H7 (cell line): ENCODE data around the gene UPK1A. TPM values are rescaled to one million over a fixed set of nuclear protein-coding genes. Genes with fewer than 3 reads are reported as not detected.
"Not testable (repeated sequence)": the region's sequence is repeated elsewhere in the genome, so short reads cannot be mapped to it uniquely, and the experiment has no call there.

Source experiments
- DNase-seq: peaks from one replicate; pipeline ENCODE4 v3.0.0; 2012
- H3K27me3 ChIP-seq: 2 replicates; pipeline ENCODE4 v1.6.0; 2011; ENCODE audit warnings: mild to moderate bottlenecking, low read length; ENCODE audit not compliant: control insufficient read depth, insufficient read depth
- H3K36me3 ChIP-seq: replicated peaks from 2 replicates; pipeline ENCODE4 v1.5.1; 2011; ENCODE audit warnings: low read length; ENCODE audit not compliant: control insufficient read depth, insufficient read depth
- H3K4me3 ChIP-seq: 2 replicates; pipeline ENCODE4 v1.5.1; 2011; ENCODE audit warnings: low read depth, mild to moderate bottlenecking, control low read depth, low read length, moderate library complexity; ENCODE audit not compliant: insufficient read depth
- total RNA-seq: library from RNA; depleted of rRNA; stranded (reverse); fragments of >200 nt; shearing (Covaris generic); gene quantifications from 2 replicates; pipeline ENCODE4 v1.2.3, GENCODE V29; 2014

Gene UPK1A
- total RNA-seq, 1 experiment from 2014 or later, result 0.14 TPM

DNA sequence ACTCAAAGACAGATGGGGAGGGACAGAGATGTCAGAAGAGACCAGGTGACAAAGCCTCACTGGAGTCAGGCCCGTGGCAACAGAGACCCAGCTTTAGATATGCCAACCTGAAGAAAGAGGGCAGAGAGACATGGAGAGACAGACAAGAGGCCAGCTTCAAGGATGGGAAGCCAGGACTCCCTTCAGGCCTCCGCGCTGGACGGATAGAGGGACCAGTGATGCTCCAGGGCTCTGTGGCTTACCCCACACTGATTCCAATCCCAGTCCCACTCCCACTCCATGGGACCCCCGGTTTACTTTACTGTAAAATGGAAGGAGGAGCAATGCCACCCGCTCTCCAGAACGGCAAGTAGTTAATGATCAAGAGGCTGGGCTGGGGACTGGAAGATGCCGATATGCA lies 26.5 kb upstream of the UPK1A start:
- no peak overlapping the region for H3K4me3 ChIP-seq
- H3K27me3 ChIP-seq, result peaks cover 8% of the 10 kb centered on the region
- peaks cover 13% of the 10 kb centered on the region for H3K36me3 ChIP-seq
- no peak for DNase-seq

DNA sequence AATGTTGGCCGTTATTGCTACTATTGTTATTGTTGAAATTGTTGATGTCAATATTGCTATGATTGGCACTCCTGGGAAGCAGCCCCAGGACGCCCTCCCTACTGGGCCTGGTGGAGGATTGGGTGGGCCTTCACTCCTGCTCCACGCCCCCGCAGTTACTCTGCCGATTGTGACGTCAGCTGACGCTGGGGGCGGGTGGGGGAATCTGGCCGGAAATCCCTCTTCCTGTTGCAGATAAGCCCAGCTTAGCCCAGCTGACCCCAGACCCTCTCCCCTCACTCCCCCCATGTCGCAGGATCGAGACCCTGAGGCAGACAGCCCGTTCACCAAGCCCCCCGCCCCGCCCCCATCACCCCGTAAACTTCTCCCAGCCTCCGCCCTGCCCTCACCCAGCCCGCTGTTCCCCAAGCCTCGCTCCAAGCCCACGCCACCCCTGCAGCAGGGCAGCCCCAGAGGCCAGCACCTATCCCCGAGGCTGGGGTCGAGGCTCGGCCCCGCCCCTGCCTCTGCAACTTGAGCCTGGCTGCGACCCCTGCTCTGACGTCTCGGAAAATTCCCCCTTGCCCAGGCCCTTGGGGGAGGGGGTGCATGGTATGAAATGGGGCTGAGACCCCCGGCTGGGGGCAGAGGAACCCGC lies 24.7 kb upstream of the UPK1A start, which contains the start of gene ETV2:
Gene ETV2 (plus strand): TSS at position 231 of the 637 bp plus-strand sequence. CDS start 716 bp downstream, outside the sequence.
- Histone ChIP-seq H3K27me3 (peaks cover 10% of the 10 kb centered on the region), H3K4me3 (0 out of 2 replicates have a peak within 1 kb of the TSS, but pooled peaks have one; percentile 9), H3K36me3 (peaks cover 7% of the 10 kb centered on the region)
- DNase-seq, result peak; percentile 86

DNA sequence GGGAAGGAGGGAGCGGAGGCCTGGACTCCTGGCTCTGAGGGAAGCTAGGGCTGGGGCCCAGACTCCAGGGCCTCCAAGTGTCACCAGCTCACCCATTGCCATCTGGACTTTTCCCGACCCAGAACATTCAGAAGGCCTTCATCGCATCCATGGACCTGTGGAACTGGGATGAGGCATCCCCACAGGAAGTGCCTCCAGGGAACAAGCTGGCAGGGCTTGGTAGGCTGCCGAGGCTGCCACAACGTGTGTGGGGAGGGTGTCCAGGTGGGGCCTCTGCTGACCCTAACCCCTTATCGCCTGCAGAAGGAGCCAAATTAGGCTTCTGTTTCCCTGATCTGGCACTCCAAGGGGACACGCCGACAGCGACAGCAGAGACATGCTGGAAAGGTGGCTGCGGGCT lies 24.0 kb upstream of the UPK1A start:
- Histone ChIP-seq H3K36me3 (peaks cover 2% of the 10 kb centered on the region), H3K4me3 (no peak overlapping the region), H3K27me3 (peaks cover 10% of the 10 kb centered on the region)
- no peak for DNase-seq

DNA sequence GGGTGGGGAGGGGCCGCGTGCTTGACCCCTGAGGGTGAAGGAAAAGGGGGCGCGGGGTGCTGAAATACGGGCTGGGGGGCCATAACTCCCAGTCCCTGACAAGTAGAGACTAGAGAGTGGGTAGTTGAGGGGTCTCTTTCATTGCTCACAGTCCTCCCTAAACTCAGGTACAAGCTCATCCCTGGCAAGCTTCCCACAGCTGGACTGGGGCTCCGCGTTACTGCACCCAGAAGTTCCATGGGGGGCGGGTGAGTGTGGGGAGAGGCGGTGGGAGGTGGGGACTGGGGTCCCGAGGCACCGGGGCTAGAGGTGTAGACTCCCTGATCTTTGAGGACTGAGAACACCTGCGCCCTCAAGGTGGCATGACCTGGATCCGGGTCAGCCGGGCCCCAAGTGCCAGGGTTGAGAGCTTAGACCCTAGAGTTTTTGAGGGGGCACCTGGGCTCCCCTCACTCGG lies 23.5 kb upstream of the UPK1A start:
- DNase-seq, result no peak
- Histone ChIP-seq H3K4me3 (peak overlapping the region; percentile 60), H3K36me3 (no peaks in the 10 kb centered on the region; the same call in 1 of the 2 replicates), H3K27me3 (peaks cover 10% of the 10 kb centered on the region)

DNA sequence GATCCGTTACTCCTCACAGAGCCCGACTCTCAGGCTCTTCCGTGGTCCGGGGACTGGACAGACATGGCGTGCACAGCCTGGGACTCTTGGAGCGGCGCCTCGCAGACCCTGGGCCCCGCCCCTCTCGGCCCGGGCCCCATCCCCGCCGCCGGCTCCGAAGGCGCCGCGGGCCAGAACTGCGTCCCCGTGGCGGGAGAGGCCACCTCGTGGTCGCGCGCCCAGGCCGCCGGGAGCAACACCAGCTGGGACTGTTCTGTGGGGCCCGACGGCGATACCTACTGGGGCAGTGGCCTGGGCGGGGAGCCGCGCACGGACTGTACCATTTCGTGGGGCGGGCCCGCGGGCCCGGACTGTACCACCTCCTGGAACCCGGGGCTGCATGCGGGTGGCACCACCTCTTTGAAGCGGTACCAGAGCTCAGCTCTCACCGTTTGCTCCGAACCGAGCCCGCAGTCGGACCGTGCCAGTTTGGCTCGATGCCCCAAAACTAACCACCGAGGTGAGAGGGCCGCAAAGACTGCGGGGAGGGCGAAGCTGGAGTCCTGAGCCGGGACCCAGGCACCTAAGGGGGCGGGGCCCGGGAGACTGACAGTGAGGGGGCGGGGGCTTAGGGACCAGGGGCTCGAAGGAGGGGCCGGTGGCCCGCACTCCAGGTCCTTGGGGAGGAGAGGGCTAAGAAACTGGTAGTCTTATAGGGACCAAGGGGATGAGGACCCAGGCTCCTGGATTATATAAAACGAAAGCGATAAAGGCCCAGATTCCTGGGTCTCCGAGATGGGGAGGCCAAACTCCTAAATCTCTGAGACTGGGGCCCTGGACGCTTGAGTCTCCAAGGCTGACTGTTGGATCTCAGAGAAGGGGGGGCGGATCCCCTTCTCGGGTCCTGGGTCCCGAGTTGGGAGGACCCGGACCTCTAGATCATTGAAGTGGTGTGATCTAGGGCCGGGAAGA lies 22.8 kb upstream of the UPK1A start:
- H3K36me3 ChIP-seq, result no peaks in the 10 kb centered on the region
- H3K4me3 ChIP-seq, result peak overlapping the region; percentile 60
- peak; percentile 98 for DNase-seq
- H3K27me3 ChIP-seq, result peaks cover 10% of the 10 kb centered on the region

DNA sequence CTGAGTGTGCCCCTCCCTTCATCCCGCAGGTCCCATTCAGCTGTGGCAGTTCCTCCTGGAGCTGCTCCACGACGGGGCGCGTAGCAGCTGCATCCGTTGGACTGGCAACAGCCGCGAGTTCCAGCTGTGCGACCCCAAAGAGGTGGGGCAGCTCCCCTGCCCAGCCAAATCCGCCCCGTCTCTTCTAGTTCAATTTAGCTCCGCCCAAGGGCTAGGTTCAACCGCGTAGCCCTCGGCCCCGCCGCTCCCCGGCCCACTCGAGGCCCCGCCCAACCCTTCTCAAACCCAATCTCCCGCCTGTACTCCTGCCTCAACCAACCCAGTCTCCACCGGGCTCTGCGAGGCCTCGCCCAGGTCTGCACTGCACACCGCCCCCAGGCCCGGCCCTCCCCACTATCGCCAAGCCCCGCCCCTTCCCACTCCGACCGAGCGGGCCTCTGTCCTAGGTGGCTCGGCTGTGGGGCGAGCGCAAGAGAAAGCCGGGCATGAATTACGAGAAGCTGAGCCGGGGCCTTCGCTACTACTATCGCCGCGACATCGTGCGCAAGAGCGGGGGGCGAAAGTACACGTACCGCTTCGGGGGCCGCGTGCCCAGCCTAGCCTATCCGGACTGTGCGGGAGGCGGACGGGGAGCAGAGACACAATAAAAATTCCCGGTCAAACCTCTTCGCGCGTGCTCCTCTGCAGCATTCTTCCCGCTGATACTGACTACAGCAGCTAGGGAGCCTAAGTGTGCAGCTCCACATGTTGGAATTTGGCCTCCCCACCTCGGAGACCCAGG lies 21.9 kb upstream of the UPK1A start:
- peak; percentile 98 for DNase-seq
- Histone ChIP-seq H3K4me3 (peak overlapping the region; percentile 60), H3K36me3 (no peaks in the 10 kb centered on the region), H3K27me3 (peaks cover 10% of the 10 kb centered on the region)

DNA sequence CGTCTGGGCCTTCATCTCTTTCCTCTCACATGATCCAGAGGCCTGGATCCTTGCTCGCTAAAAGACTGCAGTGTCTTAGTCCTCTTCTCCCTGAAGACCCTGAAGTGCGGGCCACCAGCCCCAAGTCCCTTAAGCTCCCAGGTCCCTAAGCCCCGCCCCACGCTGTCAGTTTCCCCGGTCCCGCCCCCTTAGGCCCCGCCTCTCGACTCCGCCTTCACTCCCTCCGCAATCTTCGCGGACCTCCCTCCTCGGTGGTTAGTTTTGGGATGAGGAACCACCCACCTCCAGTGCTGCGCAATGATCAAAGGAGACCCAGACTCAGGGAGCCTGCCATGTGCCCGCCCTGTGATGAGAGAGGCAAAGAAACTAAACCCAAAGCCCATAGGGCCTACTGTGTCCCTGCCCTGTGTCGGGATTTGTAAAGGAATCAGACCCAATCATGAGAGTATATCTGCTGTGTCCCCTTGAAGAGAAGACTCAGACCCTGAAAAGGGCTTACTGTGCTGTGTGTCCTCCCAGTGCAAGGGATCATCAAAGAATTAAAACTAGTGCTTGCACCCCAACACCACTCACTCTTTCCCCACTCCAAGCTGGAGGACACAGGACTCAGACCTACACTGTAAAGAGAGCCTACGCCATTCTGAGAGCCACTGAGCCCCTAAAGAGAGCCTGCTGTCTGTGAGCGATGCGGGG lies 21.2 kb upstream of the UPK1A start:
- DNase-seq, result peak; percentile 94

DNA sequence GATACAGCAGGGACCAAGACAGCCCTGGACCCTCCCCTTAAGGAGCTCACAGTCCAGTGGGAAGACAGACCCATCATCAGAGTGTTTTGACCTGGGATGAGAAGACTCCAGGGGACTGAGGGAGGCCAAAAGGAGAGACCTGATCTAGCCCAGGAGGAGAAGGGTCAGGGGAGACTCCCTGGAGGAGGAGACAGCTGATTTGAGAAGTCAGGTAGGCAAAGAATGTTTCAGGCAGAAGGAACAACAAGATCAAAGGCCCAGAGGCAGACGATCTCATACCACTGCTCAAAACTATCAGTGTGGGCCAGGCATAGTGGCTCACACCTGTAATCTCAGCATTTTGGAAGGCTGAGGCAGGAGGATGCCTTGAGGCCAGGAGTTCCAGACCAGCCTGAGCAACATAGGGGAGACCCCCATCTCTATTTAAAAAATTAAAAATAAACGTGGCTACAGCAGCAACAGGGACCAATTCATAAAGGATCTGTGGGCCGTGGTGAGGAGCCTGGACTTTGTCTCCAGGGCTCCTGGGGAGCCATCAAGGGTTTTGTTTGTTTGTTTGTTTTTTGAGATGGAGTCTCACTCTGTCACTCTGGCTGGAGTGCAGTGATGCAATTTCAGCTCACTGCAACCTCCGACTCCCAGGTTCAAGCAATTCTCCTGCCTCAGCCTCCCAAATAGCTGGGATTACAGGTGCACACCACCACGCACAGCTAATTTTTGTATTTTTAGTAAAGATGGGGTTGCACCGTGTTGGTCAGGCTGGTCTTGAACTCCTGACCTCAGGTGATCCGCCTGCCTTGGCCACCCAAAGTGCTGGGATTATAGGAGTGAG lies 20.4 kb upstream of the UPK1A start:
- no peak for DNase-seq
- peaks cover 10% of the 10 kb centered on the region for H3K27me3 ChIP-seq
- H3K36me3 ChIP-seq, result peaks cover 1% of the 10 kb centered on the region; the same call in 1 of the 2 replicates
- H3K4me3 ChIP-seq, result no peak overlapping the region

More for the DNA sequence above, 21.2 kb upstream of the UPK1A start:
- Histone ChIP-seq H3K4me3 (peak overlapping the region; percentile 59), H3K36me3 (no peaks in the 10 kb centered on the region), H3K27me3 (peaks cover 10% of the 10 kb centered on the region)

DNA sequence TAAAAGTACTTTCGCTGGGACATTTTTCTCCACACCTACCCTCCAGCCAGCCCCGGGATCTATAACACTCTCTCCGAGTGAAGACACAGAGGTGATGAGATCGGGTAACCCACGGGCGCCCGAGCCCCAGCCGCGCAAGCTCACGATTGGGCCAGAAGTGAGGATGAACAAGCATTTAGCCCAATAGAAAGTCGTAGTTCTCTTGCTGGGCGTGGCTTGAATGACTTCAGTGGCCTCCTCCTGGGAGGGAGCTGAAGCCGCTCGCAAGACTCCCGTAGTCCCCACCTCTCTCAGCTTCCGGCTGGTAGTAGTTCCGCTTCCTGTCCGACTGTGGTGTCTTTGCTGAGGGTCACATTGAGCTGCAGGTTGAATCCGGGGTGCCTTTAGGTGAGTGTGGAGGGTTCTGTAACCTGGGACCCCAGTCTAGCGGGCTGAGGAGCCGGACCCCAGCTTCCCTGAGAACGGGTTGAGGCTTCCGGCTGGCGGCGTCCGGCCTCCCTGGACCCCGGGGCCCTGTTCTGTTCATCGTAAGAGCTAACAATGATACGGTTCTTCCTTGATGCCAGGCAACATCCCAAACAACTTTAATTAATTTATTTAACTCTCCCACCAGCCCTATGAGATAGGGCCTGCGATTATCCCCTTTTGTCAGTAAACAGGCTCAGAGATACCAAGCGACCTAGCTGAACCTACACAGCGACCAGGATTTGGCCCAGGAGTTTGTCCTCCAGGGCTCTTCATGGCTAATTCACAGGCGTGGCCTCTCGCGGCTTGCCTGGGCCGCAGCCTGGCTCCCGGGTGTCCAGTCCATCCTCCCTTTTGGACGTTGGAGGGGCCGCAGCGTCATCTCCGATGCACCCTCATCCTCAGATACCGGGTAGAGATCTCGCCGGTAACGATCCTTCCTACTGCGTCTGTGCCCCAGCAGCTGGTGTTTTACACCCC lies 18.0 kb upstream of the UPK1A start, which contains the start of gene COX6B1:
Gene COX6B1 (plus strand): TSS at position 307 of the 945 bp plus-strand sequence. CDS start 2,921 bp downstream, outside the sequence.
- Histone ChIP-seq H3K27me3 (0 out of 2 replicates have a peak, but pooled peaks cover 2% of the 10 kb centered on the region), H3K36me3 (peaks cover 8% of the 10 kb centered on the region), H3K4me3 (peak within 1 kb of the TSS; percentile 92)
- DNase-seq, result peak; percentile 97

DNA sequence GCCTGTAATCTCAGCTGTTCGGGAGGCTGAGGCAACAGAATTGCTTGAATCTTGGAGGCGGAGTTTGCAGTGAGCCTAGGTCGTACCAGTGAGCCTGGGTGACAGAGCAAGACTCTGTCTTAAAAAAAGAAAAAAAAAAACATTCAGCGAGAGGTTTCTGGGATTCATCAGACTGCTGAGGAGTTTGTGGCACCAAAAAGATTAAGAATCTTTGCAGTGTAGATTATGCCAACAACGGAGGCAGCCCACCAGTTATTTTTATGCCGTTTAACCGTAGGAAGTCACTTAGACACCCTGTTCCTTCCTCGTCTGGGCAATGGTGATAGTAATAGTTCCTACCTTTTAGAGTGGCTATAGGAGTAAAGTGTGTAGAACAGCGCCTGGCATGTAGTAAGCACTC lies 15.7 kb upstream of the UPK1A start:
- no peak for DNase-seq
- Histone ChIP-seq H3K27me3 (0 out of 2 replicates have a peak, but pooled peaks cover under 1% of the 10 kb centered on the region), H3K4me3 (no peak overlapping the region), H3K36me3 (peaks cover 15% of the 10 kb centered on the region)

DNA sequence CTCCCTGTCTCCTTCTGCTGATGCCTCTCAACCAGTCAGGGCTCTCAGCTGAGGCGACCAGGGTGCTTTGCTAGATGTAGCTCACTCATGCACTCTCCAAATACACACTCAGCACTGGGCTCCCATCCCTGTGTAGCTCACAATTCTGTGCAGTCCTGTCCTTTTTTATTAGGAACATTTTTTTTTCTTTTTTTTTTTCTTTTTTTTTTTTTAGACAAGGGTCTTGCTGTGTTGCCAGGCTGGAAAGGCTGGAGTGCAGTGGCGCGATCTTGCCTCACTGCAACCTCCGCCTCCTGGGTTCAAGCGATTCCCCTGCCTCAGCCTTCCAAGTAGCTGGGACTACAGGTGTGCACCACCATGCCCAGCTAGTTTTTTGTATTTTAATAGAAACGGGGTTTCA lies 11.5 kb upstream of the UPK1A start:
- not testable (repeated sequence) for H3K27me3 ChIP-seq, H3K4me3 ChIP-seq, DNase-seq
- H3K36me3 ChIP-seq, result peaks cover 31% of the 10 kb centered on the region

DNA sequence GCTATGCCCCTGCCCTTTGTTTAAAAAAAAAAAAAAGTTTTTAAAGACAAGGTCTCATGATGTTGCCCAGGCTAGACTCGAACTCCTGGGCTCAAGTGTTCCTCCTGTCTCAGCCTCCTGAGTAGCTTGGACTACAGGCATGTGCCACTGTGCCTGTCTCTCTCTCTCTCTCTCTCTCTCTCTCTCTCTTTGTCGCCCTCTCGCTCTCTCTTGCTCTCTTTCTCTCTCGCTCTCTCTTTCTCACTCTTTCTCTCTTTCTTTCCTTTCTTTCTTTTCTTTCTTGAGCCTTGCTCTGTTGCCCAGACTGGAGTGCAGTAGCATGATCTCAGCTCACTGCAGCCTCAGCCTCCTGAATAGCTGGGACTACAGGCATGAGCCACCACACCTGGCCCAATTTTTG lies 10.7 kb upstream of the UPK1A start:
- peaks cover 33% of the 10 kb centered on the region for H3K36me3 ChIP-seq
- H3K27me3 ChIP-seq, result no peaks in the 10 kb centered on the region
- no peak overlapping the region for H3K4me3 ChIP-seq
- DNase-seq, result no peak
